ENCODE measurements around the gene ATG9B. TPM values are rescaled to one million over a fixed set of nuclear protein-coding genes. Genes with fewer than 3 reads are reported as not detected.
"Not testable (repeated sequence)": the region's sequence is repeated elsewhere in the genome, so short reads cannot be mapped to it uniquely, and the experiment has no call there.

Gene ATG9B
- total and polyA plus RNA-seq, 9 of the 15 experiments (the other 6 are each of a cell fraction or from before 2014, with no cell fraction given): 0.29 to 8.0 (median 2.1) TPM

DNA sequence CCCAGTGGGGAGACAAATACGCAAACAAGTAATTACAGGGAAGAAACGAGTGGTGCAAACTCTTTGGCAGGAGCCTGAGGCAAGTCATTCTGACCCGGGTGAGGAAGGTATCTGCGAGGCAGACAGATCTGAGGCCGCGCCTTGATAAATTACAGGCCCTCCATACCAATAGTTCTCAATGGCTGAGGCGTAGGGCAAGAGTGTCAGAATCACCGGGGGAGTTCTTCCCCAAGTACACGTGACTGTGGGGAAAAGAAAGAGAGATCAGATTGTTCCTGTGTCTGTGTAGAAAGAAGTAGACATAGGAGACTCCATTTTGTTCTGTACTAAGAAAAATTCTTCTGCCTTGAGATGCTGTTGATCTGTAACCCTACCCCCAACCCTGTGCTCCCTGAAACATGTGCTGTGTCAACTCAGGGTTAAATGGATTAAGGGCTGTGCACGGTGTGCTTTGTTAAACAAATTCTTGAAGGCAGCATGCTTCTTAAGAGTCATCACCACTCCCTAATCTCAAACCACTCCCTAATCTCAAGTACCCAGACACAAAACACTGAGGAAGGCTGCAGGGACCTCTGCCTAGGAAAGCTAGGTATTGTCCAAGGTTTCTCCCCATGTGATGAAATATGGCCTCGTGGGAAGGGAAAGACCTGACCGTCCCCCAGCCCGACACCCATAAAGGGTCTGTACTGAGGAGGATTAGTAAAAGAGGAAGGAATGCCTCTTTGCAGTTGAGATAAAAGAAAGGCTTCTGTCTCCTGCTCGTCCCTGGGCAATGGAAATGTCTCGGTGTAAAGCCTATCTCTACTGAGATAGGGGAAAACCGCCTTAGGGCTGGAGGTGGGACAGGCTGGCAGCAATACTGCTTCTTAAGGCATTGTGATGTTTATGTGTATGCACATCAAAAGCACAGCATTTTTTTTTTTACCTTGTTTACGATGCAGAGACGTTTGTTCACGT lies 2.8 kb upstream of the ATG9B start (continued):
- TF ChIP-seq CREB1 (IDR thresholded peaks at IDR 0.05): peak; percentile 22; the same call in 1 of the 2 replicates
- TF ChIP-seq CREB1, NR2C2 (CRISPR knock-in tag; IDR thresholded peaks at IDR 0.05): not testable (repeated sequence)
- TF ChIP-seq SIN3A (IDR thresholded peaks at IDR 0.05; ENCODE audit: borderline replicate concordance in 2 of 2, control insufficient read depth in 1 of 2, low read depth in 2 of 2, low read length in 2 of 2): peak; percentile 3 to 31; a peak in 1 of 4 replicates
- TF ChIP-seq SPI1 (IDR thresholded peaks at IDR 0.05; ENCODE audit: borderline replicate concordance, low read depth, low read length): peak; percentile 15; the same call in 1 of the 2 replicates
- peak; percentile 73; the same call in 1 of the 2 replicates for TF ChIP-seq ZNF75A (CRISPR knock-in tag; IDR thresholded peaks at IDR 0.05)
- TF ChIP-seq NCOA4 (IDR thresholded peaks at IDR 0.05; ENCODE audit: partially characterized antibody): peak; percentile 4
- peak; percentile 14; the same call in 1 of the 2 replicates for TF ChIP-seq ZSCAN32 (CRISPR knock-in tag; IDR thresholded peaks at IDR 0.05)
- peak; percentile 86 for TF ChIP-seq NFRKB (IDR thresholded peaks at IDR 0.05; ENCODE audit: low read depth)
- TF ChIP-seq MECOM (CRISPR knock-in tag; IDR thresholded peaks at IDR 0.05): peak; percentile 92
- TF ChIP-seq, protein P1, sequence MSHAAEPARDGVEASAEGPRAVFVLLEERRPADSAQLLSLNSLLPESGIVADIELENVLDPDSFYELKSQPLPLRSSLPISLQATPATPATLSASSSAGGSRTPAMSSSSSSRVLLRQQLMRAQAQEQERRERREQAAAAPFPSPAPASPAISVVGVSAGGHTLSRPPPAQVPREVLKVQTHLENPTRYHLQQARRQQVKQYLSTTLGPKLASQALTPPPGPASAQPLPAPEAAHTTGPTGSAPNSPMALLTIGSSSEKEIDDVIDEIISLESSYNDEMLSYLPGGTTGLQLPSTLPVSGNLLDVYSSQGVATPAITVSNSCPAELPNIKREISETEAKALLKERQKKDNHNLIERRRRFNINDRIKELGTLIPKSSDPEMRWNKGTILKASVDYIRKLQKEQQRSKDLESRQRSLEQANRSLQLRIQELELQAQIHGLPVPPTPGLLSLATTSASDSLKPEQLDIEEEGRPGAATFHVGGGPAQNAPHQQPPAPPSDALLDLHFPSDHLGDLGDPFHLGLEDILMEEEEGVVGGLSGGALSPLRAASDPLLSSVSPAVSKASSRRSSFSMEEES (CRISPR knock-in tag; IDR thresholded peaks at IDR 0.05): peak; percentile 72
- TF ChIP-seq ZNF639 (CRISPR knock-in tag; conservative IDR thresholded peaks at IDR 0.05 in 1 of 2, IDR thresholded peaks at IDR 0.05 in 1 of 2): peak in 1 of 2 experiments; percentile 95; a peak in 2 of 4 replicates
- peak; percentile 19 to 61; a peak in 3 of 4 replicates for TF ChIP-seq RCOR1 (IDR thresholded peaks at IDR 0.05; ENCODE audit: borderline replicate concordance in 1 of 2, low read depth in 2 of 2, low read length in 2 of 2)
- peak; percentile 7; the same call in 1 of the 2 replicates for TF ChIP-seq MAFF (IDR thresholded peaks at IDR 0.05; ENCODE audit: low read length)
- TF ChIP-seq L3MBTL2 (IDR thresholded peaks at IDR 0.05): peak; percentile 88
- peak; percentile 67; the same call in 1 of the 2 replicates for TF ChIP-seq NR2C2 (tag; IDR thresholded peaks at IDR 0.05)
- TF ChIP-seq EP300 (IDR thresholded peaks at IDR 0.05; ENCODE audit: low read length): peak; percentile 59
- peak; percentile 91; the same call in 1 of the 2 replicates for TF ChIP-seq RREB1 (CRISPR knock-in tag; IDR thresholded peaks at IDR 0.05)
